IMR-90 (cell line): Measurements from ENCODE around the gene TTC9. TPM values are rescaled to one million over a fixed set of nuclear protein-coding genes. Genes with fewer than 3 reads are reported as not detected.

Source experiments
- ATAC-seq: fragments of 200-7000 bp; cut with Tn5 transposase; 2 replicates; pipeline ENCODE4 v1.9.1; 2020; ENCODE audit warnings: low read depth, mild to moderate bottlenecking, moderate library complexity
- BruUV-seq: library from RNA; stranded (reverse); fragments of 400-500 nt; replicated peaks from 2 replicates; lab custom pipeline; 2021; lab: Mats Ljungman, UMichigan
- CTCF ChIA-PET: fragments of 300-600 bp; formaldehyde crosslinking; extraction: SDS; loops from one replicate; lab custom pipeline; 2021; ENCODE audit warnings: antibody characterized with exemption; lab: Yijun Ruan, JAX
- POLR2A ChIA-PET: fragments of 300-600 bp; sonication (Branson Sonifier 250); formaldehyde crosslinking; loops from one replicate; lab custom pipeline; 2022; ENCODE audit warnings: antibody characterized with exemption; ENCODE audit not compliant: unreplicated experiment; lab: Charles Lee
- DNase-seq: peaks from one replicate; pipeline ENCODE4 v3.0.0; 2013
- H2AFZ ChIP-seq: replicated peaks from 2 replicates; pipeline ENCODE3; 2013; ENCODE audit warnings: low read length, mild to moderate bottlenecking; ENCODE audit not compliant: poor library complexity
- H2AK5ac ChIP-seq: 2 replicates; pipeline ENCODE4 v1.6.1; 2013; ENCODE audit warnings: low read depth, low read length, inconsistent platforms
- H2AK9ac ChIP-seq: replicated peaks from 2 replicates; pipeline ENCODE3; 2013; ENCODE audit warnings: mild to moderate bottlenecking, low read depth, low read length, moderate library complexity; ENCODE audit not compliant: poor library complexity
- H2BK120ac ChIP-seq: 2 replicates; pipeline ENCODE4 v1.6.1; 2013; ENCODE audit warnings: low read depth, low read length, inconsistent platforms
- H2BK15ac ChIP-seq: 3 replicates; pipeline ENCODE4 v1.6.1; 2013; ENCODE audit warnings: low read depth, low read length, inconsistent platforms
- H2BK20ac ChIP-seq: 2 replicates; pipeline ENCODE4 v1.6.1; 2013; ENCODE audit warnings: low read depth, mild to moderate bottlenecking, inconsistent platforms, low read length, moderate library complexity
- H2BK5ac ChIP-seq: 2 replicates; pipeline ENCODE4 v1.6.1; 2013; ENCODE audit warnings: mild to moderate bottlenecking, low read depth, low read length, inconsistent platforms; ENCODE audit not compliant: poor library complexity, severe bottlenecking
- H3K14ac ChIP-seq: replicated peaks from 2 replicates; pipeline ENCODE4 v1.6.1; 2013; ENCODE audit warnings: low read depth, low read length, inconsistent platforms
- H3K18ac ChIP-seq: 2 replicates; pipeline ENCODE4 v1.6.1; 2013; ENCODE audit warnings: low read depth, low read length, control low read depth
- H3K23ac ChIP-seq: 2 replicates; pipeline ENCODE4 v1.6.1; 2013; ENCODE audit warnings: low read depth, low read length, inconsistent platforms
- H3K27ac ChIP-seq: 2 replicates; pipeline ENCODE4 v1.5.1; 2013; ENCODE audit warnings: mild to moderate bottlenecking, control low read depth, low read length; ENCODE audit not compliant: insufficient read depth
- H3K27me3 ChIP-seq: 2 replicates; pipeline ENCODE4 v1.6.1; 2013; ENCODE audit warnings: low read length; ENCODE audit not compliant: control insufficient read depth, insufficient read depth
- H3K36me3 ChIP-seq: 2 replicates; pipeline ENCODE4 v1.6.1; 2013; ENCODE audit warnings: low read length, mixed read lengths; ENCODE audit not compliant: control insufficient read depth, insufficient read depth
- H3K4ac ChIP-seq: 2 replicates; pipeline ENCODE4 v1.6.1; 2013; ENCODE audit warnings: low read depth, low read length, inconsistent platforms
- H3K4me1 ChIP-seq: 2 replicates; pipeline ENCODE4 v1.6.1; 2013; ENCODE audit warnings: low read length, mixed read lengths; ENCODE audit not compliant: control insufficient read depth, insufficient read depth
- H3K4me2 ChIP-seq: 2 replicates; pipeline ENCODE4 v1.6.1; 2013; ENCODE audit warnings: low read depth, mild to moderate bottlenecking, control low read depth, low read length, moderate library complexity
- H3K4me3 ChIP-seq: 2 replicates; pipeline ENCODE4 v1.5.1; 2013; ENCODE audit warnings: low read depth, mild to moderate bottlenecking, control low read depth, low read length, moderate library complexity; ENCODE audit not compliant: insufficient read depth
- H3K56ac ChIP-seq: 2 replicates; pipeline ENCODE4 v1.6.1; 2013; ENCODE audit warnings: low read length, inconsistent platforms; ENCODE audit not compliant: insufficient read depth; ENCODE audit errors: extremely low read depth
- H3K79me1 ChIP-seq, 2 experiments: 2 replicates each; pipeline ENCODE4 v1.6.1; 2013; ENCODE audit warnings: low read length in 2 of 2, inconsistent platforms in 1 of 2, low read depth in 1 of 2
- H3K9ac ChIP-seq: 2 replicates; pipeline ENCODE4 v1.6.1; 2013; ENCODE audit warnings: low read depth, low read length, control low read depth
- H3K9me1 ChIP-seq: 2 replicates; pipeline ENCODE4 v1.6.1; 2013; ENCODE audit warnings: low read length, inconsistent platforms; ENCODE audit not compliant: insufficient read depth
- H3K9me3 ChIP-seq: 2 replicates; pipeline ENCODE4 v1.6.1; 2013; ENCODE audit warnings: low read length; ENCODE audit not compliant: control insufficient read depth, insufficient read depth
- H4K20me1 ChIP-seq: 2 replicates; pipeline ENCODE4 v1.6.1; 2013; ENCODE audit warnings: low read length, inconsistent platforms; ENCODE audit not compliant: insufficient read depth
- H4K5ac ChIP-seq: 2 replicates; pipeline ENCODE4 v1.6.1; 2013; ENCODE audit warnings: mild to moderate bottlenecking, low read depth, low read length, control low read depth
- H4K8ac ChIP-seq, 2 experiments: 2 replicates each; pipeline ENCODE4 v1.6.1; 2013; ENCODE audit warnings: low read depth in 2 of 2, low read length in 2 of 2, control low read depth in 1 of 2, inconsistent platforms in 1 of 2
- H4K91ac ChIP-seq: 2 replicates; pipeline ENCODE4 v1.6.1; 2013; ENCODE audit warnings: low read depth, low read length, inconsistent platforms; ENCODE audit not compliant: insufficient read depth
- BHLHE40 ChIP-seq: fragments of 150-350 bp; IDR thresholded peaks from 2 replicates; pipeline ENCODE4 v1.6.1; 2016; ENCODE audit warnings: mild to moderate bottlenecking, low read depth, low read length
- CEBPB ChIP-seq: IDR thresholded peaks from 2 replicates; pipeline ENCODE4 v1.6.1; 2012; ENCODE audit warnings: low read depth, low read length, improper control_type of control experiment
- CHD1 ChIP-seq: IDR thresholded peaks from 2 replicates; pipeline ENCODE4 v1.6.1; 2012; ENCODE audit warnings: low read depth, low read length, improper control_type of control experiment
- FOS ChIP-seq: fragments of 150-350 bp; IDR thresholded peaks from 2 replicates; pipeline ENCODE4 v1.6.1; 2016; ENCODE audit warnings: low read depth, low read length
- MAFK ChIP-seq: IDR thresholded peaks from 2 replicates; pipeline ENCODE4 v1.6.1; 2012; ENCODE audit warnings: low read depth, low read length, improper control_type of control experiment
- MAZ ChIP-seq: IDR thresholded peaks from 2 replicates; pipeline ENCODE4 v1.6.1; 2012; ENCODE audit warnings: low read depth, mild to moderate bottlenecking, low read length, improper control_type of control experiment, moderate library complexity, borderline replicate concordance
- MXI1 ChIP-seq: IDR thresholded peaks from 2 replicates; pipeline ENCODE4 v1.6.1; 2012; ENCODE audit warnings: low read depth, mild to moderate bottlenecking, low read length, moderate library complexity, borderline replicate concordance
- NFE2L2 ChIP-seq: fragments of 150-350 bp; IDR thresholded peaks from 2 replicates; pipeline ENCODE4 v1.6.1; 2016; ENCODE audit warnings: low read depth, mild to moderate bottlenecking, low read length
- POLR2A ChIP-seq: IDR thresholded peaks from 2 replicates; pipeline ENCODE4 v1.6.1; 2012; ENCODE audit warnings: mild to moderate bottlenecking, low read depth, low read length
- RAD21 ChIP-seq: IDR thresholded peaks from 2 replicates; pipeline ENCODE4 v1.6.1; 2012; ENCODE audit warnings: low read length, improper control_type of control experiment
- RCOR1 ChIP-seq: IDR thresholded peaks from 2 replicates; pipeline ENCODE4 v1.6.1; 2012; ENCODE audit warnings: mild to moderate bottlenecking, low read length, improper control_type of control experiment; ENCODE audit not compliant: insufficient replicate concordance
- RFX5 ChIP-seq: IDR thresholded peaks from 2 replicates; pipeline ENCODE4 v1.8.0; 2012; ENCODE audit warnings: low read depth, mild to moderate bottlenecking, low read length, moderate library complexity
- SMC3 ChIP-seq: fragments of 150-350 bp; IDR thresholded peaks from 2 replicates; pipeline ENCODE4 v1.6.1; 2016; ENCODE audit warnings: low read depth, mild to moderate bottlenecking, antibody characterized with exemption, low read length, moderate library complexity
- dilution Hi-C: fragments of 300-500 bp; cut with HindIII; formaldehyde crosslinking; loops from one replicate; pipeline ENCODE4 v1.14.3; 2018; ENCODE audit warnings: low sequenced_read_pairs; ENCODE audit not compliant: unreplicated experiment
- in situ Hi-C: fragments of 300-500 bp; cut with MboI; formaldehyde crosslinking; loops from 3 replicates; pipeline ENCODE4 v1.14.3; 2019; ENCODE audit warnings: low sequenced_read_pairs, inconsistent platforms, mixed read lengths
- intact Hi-C: fragments of 100-400 bp; cut with micrococcal nuclease; formaldehyde crosslinking; loops from 2 replicates; pipeline ENCODE4 v1.10.0; 2022
- polyA plus RNA-seq, 3 experiments: library from polyadenylated mRNA; depleted of rRNA; stranded (reverse); fragments of >200 nt; gene quantifications; 2 replicates each; pipeline ENCODE4 v1.2.3, GENCODE V29; 2012; ENCODE audit warnings: low replicate concordance in 1 of 3
- total RNA-seq: library from RNA; depleted of rRNA; stranded (reverse); fragments of >200 nt; gene quantifications from 2 replicates; pipeline ENCODE4 v1.2.3, GENCODE V29; 2012
- TF ChIP-seq, protein P1 (sequence below): conservative IDR thresholded peaks from 2 replicates; pipeline ENCODE4 v1.5.1; 2012; ENCODE audit warnings: mild to moderate bottlenecking, low read depth, low read length, improper control_type of control experiment
- TF ChIP-seq, protein P2 (sequence below): fragments of 150-350 bp; IDR thresholded peaks from 2 replicates; pipeline ENCODE4 v1.6.1; 2017; ENCODE audit warnings: mild to moderate bottlenecking, antibody characterized with exemption, low read length, low read depth
- TF ChIP-seq, protein P3 (sequence below): fragments of 150-350 bp; IDR thresholded peaks from 2 replicates; pipeline ENCODE4 v1.6.1; 2016; ENCODE audit warnings: low read depth, mild to moderate bottlenecking, low read length, moderate library complexity, borderline replicate concordance

The TTC9 gene
- total and polyA plus RNA-seq, 2 of the 4 experiments (the other 2 are of a cell fraction), result 0.02 TPM; not detected in 1

DNA sequence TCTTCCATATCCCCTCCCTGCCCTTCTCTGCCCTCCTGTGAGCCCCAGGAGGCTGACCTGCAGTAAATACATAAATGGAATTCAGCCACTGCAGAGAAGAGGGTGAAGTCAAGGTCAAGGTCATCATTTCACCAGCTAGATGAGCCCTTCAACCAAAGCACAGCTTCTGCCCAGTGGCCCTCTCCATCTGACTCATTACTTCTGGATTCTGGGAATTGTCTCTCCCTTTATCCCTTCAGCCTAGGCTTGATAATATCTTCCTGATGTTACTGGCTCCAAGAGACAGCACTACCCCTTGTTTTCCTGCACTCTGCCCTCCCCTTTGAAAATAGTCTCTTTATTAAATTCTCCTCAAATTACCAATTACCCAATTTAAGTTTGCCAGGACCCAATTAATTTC lies 64.5 kb downstream of the TTC9 start:
- no peak overlapping the region for H2AK5ac ChIP-seq
- intact Hi-C loops, result no loop called here
- no peak for DNase-seq
- H2AK9ac ChIP-seq, result no peak overlapping the region
- no peak overlapping the region for H3K56ac ChIP-seq
- no peak overlapping the region for H3K23ac ChIP-seq
- H4K91ac ChIP-seq, result no peak overlapping the region
- H3K9ac ChIP-seq, result no peak overlapping the region
- H2BK20ac ChIP-seq, result no peak overlapping the region
- H4K5ac ChIP-seq, result no peak overlapping the region
- no peak overlapping the region for H2BK5ac ChIP-seq
- H4K20me1 ChIP-seq, result no peaks in the 10 kb centered on the region
- no peak overlapping the region for H3K4me3 ChIP-seq
- H3K36me3 ChIP-seq, result no peaks in the 10 kb centered on the region
- H3K14ac ChIP-seq, result no peak overlapping the region
- POLR2A ChIA-PET, result no interaction called here
- H3K27ac ChIP-seq, result no peak overlapping the region
- in situ Hi-C loops, result no loop called here
- H2AFZ ChIP-seq, result no peak overlapping the region
- no peaks in the 10 kb centered on the region for H3K79me1 ChIP-seq
- H2BK120ac ChIP-seq, result no peak overlapping the region
- H3K9me3 ChIP-seq, result no peaks in the 10 kb centered on the region
- no peak overlapping the region for H4K8ac ChIP-seq
- TF ChIP-seq MAFK, result no peak
- TF ChIP-seq POLR2A, result no peak
- no peak for TF ChIP-seq CHD1
- TF ChIP-seq MXI1, result no peak
- TF ChIP-seq RFX5, result no peak
- no peak for TF ChIP-seq NFE2L2
- TF ChIP-seq, protein P1, sequence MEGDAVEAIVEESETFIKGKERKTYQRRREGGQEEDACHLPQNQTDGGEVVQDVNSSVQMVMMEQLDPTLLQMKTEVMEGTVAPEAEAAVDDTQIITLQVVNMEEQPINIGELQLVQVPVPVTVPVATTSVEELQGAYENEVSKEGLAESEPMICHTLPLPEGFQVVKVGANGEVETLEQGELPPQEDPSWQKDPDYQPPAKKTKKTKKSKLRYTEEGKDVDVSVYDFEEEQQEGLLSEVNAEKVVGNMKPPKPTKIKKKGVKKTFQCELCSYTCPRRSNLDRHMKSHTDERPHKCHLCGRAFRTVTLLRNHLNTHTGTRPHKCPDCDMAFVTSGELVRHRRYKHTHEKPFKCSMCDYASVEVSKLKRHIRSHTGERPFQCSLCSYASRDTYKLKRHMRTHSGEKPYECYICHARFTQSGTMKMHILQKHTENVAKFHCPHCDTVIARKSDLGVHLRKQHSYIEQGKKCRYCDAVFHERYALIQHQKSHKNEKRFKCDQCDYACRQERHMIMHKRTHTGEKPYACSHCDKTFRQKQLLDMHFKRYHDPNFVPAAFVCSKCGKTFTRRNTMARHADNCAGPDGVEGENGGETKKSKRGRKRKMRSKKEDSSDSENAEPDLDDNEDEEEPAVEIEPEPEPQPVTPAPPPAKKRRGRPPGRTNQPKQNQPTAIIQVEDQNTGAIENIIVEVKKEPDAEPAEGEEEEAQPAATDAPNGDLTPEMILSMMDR, result no peak
- no peak for TF ChIP-seq MAZ
- TF ChIP-seq CEBPB, result no peak
- TF ChIP-seq RCOR1, result no peak
- no peak for TF ChIP-seq BHLHE40
- TF ChIP-seq, protein P2, sequence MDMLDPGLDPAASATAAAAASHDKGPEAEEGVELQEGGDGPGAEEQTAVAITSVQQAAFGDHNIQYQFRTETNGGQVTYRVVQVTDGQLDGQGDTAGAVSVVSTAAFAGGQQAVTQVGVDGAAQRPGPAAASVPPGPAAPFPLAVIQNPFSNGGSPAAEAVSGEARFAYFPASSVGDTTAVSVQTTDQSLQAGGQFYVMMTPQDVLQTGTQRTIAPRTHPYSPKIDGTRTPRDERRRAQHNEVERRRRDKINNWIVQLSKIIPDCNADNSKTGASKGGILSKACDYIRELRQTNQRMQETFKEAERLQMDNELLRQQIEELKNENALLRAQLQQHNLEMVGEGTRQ, result no peak
- TF ChIP-seq FOS, result no peak
- no peak for TF ChIP-seq SMC3
- TF ChIP-seq, protein P3, sequence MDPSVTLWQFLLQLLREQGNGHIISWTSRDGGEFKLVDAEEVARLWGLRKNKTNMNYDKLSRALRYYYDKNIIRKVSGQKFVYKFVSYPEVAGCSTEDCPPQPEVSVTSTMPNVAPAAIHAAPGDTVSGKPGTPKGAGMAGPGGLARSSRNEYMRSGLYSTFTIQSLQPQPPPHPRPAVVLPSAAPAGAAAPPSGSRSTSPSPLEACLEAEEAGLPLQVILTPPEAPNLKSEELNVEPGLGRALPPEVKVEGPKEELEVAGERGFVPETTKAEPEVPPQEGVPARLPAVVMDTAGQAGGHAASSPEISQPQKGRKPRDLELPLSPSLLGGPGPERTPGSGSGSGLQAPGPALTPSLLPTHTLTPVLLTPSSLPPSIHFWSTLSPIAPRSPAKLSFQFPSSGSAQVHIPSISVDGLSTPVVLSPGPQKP, result no peak
- TF ChIP-seq RAD21, result no peak
- H3K9me1 ChIP-seq, result no peaks in the 10 kb centered on the region
- no peak for ATAC-seq
- no peak overlapping the region for H2BK15ac ChIP-seq
- no peak overlapping the region for H3K4me2 ChIP-seq
- H3K4ac ChIP-seq, result no peak overlapping the region
- H3K4me1 ChIP-seq, result no peaks in the 10 kb centered on the region
- dilution Hi-C loops, result no loop called here
- CTCF ChIA-PET, result no interaction called here
- H3K18ac ChIP-seq, result no peak overlapping the region
- H3K27me3 ChIP-seq, result peaks cover 7% of the 10 kb centered on the region; the same call in 1 of the 2 replicates
- no TSS peak for BruUV-seq
